ENCODE results near the gene STAT2. TPM values are rescaled to one million over a fixed set of nuclear protein-coding genes. Genes with fewer than 3 reads are reported as not detected.

Gene STAT2
- total RNA-seq, 1 donor from 2014 or later: 327 TPM

DNA sequence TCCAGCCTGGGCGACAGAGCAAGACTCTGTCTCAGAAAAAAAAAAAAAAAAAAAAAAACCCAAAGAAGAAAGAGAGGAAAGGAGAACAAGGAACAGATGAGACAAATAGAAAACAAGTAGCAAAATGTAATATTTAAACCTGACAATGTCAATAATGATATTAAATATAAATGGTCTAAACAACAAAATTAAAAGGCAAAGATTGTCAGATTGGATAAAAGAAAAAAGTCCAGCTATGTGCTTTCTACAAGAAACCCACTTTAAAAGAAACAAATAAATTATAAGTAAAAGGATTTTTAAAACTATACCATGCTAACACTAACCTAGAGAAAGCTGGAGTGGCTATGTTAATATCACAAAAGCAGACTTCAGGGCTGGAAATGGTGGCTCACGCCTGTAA lies 32.4 kb upstream of the STAT2 start:
- DNase-seq (ENCODE audit: extremely low spot score, unreplicated experiment): no peak
- H3K36me3 Mint-ChIP-seq (ENCODE audit: unreplicated experiment): no peaks in the 10 kb centered on the region
- TF ChIP-seq, protein P1, sequence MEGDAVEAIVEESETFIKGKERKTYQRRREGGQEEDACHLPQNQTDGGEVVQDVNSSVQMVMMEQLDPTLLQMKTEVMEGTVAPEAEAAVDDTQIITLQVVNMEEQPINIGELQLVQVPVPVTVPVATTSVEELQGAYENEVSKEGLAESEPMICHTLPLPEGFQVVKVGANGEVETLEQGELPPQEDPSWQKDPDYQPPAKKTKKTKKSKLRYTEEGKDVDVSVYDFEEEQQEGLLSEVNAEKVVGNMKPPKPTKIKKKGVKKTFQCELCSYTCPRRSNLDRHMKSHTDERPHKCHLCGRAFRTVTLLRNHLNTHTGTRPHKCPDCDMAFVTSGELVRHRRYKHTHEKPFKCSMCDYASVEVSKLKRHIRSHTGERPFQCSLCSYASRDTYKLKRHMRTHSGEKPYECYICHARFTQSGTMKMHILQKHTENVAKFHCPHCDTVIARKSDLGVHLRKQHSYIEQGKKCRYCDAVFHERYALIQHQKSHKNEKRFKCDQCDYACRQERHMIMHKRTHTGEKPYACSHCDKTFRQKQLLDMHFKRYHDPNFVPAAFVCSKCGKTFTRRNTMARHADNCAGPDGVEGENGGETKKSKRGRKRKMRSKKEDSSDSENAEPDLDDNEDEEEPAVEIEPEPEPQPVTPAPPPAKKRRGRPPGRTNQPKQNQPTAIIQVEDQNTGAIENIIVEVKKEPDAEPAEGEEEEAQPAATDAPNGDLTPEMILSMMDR (IDR thresholded peaks at IDR 0.05): no peak
- no peaks in the 10 kb centered on the region for H3K27me3 Mint-ChIP-seq (ENCODE audit: unreplicated experiment)
- H3K4me1 Mint-ChIP-seq (ENCODE audit: unreplicated experiment): peaks cover 16% of the 10 kb centered on the region
- H3K9me3 Mint-ChIP-seq (ENCODE audit: unreplicated experiment): peaks cover 3% of the 10 kb centered on the region
- H3K4me3 Mint-ChIP-seq (ENCODE audit: unreplicated experiment): no peak overlapping the region
- H3K27ac Mint-ChIP-seq (ENCODE audit: unreplicated experiment): no peak overlapping the region

DNA sequence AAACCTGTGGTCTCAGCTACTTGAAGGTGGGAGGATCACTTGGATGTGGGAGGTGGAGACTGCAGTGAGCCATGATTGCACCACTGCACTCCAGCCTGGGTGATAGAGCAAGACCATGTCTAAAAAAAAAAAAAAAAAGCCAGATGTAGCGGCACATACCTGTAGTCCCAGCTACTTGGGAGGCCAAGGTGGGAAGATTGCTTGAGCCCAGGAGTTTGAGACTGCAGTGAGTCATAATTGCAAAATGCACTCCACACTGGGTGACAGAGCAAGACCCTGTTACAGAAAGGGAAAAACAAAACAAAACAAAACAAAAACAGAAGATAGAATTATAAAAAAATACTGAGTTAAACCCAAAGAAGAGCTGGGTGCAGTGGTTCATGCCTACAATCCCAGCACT lies 31.8 kb upstream of the STAT2 start:
- H3K27ac Mint-ChIP-seq (ENCODE audit: unreplicated experiment): no peak overlapping the region
- H3K36me3 Mint-ChIP-seq (ENCODE audit: unreplicated experiment): no peaks in the 10 kb centered on the region
- no peaks in the 10 kb centered on the region for H3K27me3 Mint-ChIP-seq (ENCODE audit: unreplicated experiment)
- TF ChIP-seq, protein P1 (IDR thresholded peaks at IDR 0.05): no peak
- H3K9me3 Mint-ChIP-seq (ENCODE audit: unreplicated experiment): peaks cover 3% of the 10 kb centered on the region
- H3K4me1 Mint-ChIP-seq (ENCODE audit: unreplicated experiment): peaks cover 22% of the 10 kb centered on the region
- H3K4me3 Mint-ChIP-seq (ENCODE audit: unreplicated experiment): no peak overlapping the region
- DNase-seq (ENCODE audit: extremely low spot score, unreplicated experiment): no peak

DNA sequence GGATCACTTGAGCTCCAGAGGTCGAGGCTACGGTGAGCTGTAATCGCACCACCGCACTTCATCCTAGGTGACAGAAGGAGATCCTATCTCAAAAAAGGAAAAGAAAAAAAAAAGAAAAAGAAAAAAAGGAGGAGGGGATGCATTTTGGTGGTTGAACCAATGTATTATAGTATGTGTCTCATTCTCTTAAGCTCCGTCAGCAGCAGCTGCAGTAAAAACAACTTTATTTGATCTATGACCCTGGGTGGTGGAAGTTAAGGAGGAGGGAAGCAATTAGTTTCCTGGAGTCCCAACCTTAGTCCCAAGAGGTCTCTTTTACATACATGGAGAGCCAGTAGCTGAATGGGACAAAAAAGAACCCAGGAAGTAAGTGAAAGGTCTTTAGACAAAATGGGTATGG lies 29.5 kb upstream of the STAT2 start:
- Mint-ChIP-seq H3K4me3 (ENCODE audit: unreplicated experiment) (no peak overlapping the region), H3K4me1 (ENCODE audit: unreplicated experiment) (peaks cover 32% of the 10 kb centered on the region), H3K36me3 (ENCODE audit: unreplicated experiment) (no peaks in the 10 kb centered on the region), H3K27me3 (ENCODE audit: unreplicated experiment) (no peaks in the 10 kb centered on the region), H3K27ac (ENCODE audit: unreplicated experiment) (peak overlapping the region; percentile 74), H3K9me3 (ENCODE audit: unreplicated experiment) (peaks cover 3% of the 10 kb centered on the region)
- TF ChIP-seq, protein P1 (IDR thresholded peaks at IDR 0.05): no peak
- no peak for DNase-seq (ENCODE audit: extremely low spot score, unreplicated experiment)

DNA sequence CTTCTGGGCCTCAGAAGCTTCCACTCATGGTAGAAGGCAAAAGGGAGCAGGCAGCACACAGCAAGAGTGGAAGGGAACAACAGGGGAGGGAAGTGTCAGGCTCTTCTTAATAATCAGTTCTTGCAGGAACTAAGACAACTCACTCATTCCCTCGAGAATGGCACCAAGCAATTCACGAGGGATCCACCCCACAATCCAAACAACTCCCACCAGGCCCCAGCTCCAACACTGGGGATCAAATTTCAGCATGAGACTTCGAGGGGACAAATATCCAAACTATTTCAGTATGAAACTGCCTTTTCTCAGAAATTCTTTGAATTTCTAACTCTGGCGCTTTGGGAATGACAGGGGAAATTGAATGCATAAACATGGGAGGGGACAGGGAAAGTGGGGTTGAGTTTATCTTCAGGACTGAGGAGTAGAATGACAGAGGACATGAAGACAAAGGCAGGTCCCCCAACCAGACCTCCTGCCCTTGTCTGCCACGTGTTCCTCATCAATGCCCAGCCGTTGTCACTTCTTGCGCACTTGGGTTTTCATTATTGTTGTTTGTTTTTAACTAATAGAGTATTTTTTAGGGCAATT lies 27.3 kb upstream of the STAT2 start:
- Mint-ChIP-seq H3K9me3 (ENCODE audit: unreplicated experiment) (peaks cover 3% of the 10 kb centered on the region), H3K4me1 (ENCODE audit: unreplicated experiment) (peaks cover 32% of the 10 kb centered on the region), H3K36me3 (ENCODE audit: unreplicated experiment) (no peaks in the 10 kb centered on the region), H3K27me3 (ENCODE audit: unreplicated experiment) (no peaks in the 10 kb centered on the region), H3K27ac (ENCODE audit: unreplicated experiment) (peak overlapping the region; percentile 90), H3K4me3 (ENCODE audit: unreplicated experiment) (peak overlapping the region; percentile 57)
- no peak for DNase-seq (ENCODE audit: extremely low spot score, unreplicated experiment)
- TF ChIP-seq, protein P1 (IDR thresholded peaks at IDR 0.05): no peak

DNA sequence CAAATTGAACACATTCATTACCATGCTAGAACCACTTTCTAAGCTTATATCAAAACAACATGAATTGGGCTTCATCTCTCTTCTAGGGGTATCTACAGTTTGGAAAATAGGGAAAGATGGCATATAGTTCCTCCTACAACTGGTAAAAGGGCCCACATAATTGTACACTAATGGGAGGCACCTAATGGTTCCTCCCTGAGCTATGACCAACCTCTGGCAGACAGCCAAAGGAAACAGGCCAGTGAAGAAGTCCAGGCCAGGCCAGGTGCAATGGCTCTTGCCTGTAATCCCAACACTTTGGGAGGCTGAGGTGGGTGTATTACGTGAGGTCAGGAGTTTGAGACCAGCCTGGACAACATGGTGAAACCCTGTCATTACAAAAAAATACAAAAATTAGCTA lies 26.0 kb upstream of the STAT2 start:
- H3K4me3 Mint-ChIP-seq (ENCODE audit: unreplicated experiment): no peak overlapping the region
- H3K9me3 Mint-ChIP-seq (ENCODE audit: unreplicated experiment): no peaks in the 10 kb centered on the region
- H3K27me3 Mint-ChIP-seq (ENCODE audit: unreplicated experiment): peaks cover 4% of the 10 kb centered on the region
- TF ChIP-seq, protein P1 (IDR thresholded peaks at IDR 0.05): no peak
- no peaks in the 10 kb centered on the region for H3K36me3 Mint-ChIP-seq (ENCODE audit: unreplicated experiment)
- H3K27ac Mint-ChIP-seq (ENCODE audit: unreplicated experiment): no peak overlapping the region
- DNase-seq (ENCODE audit: extremely low spot score, unreplicated experiment): no peak
- H3K4me1 Mint-ChIP-seq (ENCODE audit: unreplicated experiment): peaks cover 32% of the 10 kb centered on the region
